Dendritic cell treated with granulocyte-macrophage colony-stimulating factor and Interleukin-4, amounts not matched to agents 40 ng/mL and 50 ng/mL, for 4 days (primary cell): ENCODE data around the gene TMX1.
"Not testable (repeated sequence)": the region's sequence is repeated elsewhere in the genome, so short reads cannot be mapped to it uniquely, and the experiment has no call there.

ENCODE experiments used
- H3K27ac Mint-ChIP-seq: one replicate; pipeline ENCODE4 v1.8.0; 2022; ENCODE audit warnings: mild to moderate bottlenecking, mixed read lengths
- H3K27me3 Mint-ChIP-seq: one replicate; pipeline ENCODE4 v1.8.0; 2022; ENCODE audit warnings: mild to moderate bottlenecking, mixed read lengths
- H3K36me3 Mint-ChIP-seq: one replicate; pipeline ENCODE4 v1.8.0; 2022; ENCODE audit warnings: low read depth, mixed read lengths
- H3K4me1 Mint-ChIP-seq: one replicate; pipeline ENCODE4 v1.8.0; 2022; ENCODE audit warnings: low read depth, mixed read lengths
- H3K4me3 Mint-ChIP-seq: one replicate; pipeline ENCODE4 v1.8.0; 2022; ENCODE audit warnings: mild to moderate bottlenecking, moderate library complexity, mixed read lengths
- H3K9me3 Mint-ChIP-seq: one replicate; pipeline ENCODE4 v1.8.0; 2022; ENCODE audit warnings: mixed read lengths
- intact Hi-C: fragments of 100-400 bp; cut with micrococcal nuclease; formaldehyde crosslinking; loops from one replicate; pipeline ENCODE4 v1.15.0; 2022

The TMX1 gene

GRCh38 chr14:51223463-51223862 lies 16.6 kb upstream of the TMX1 start:
- H3K4me1 Mint-ChIP-seq, H3K27me3 Mint-ChIP-seq, H3K27ac Mint-ChIP-seq, H3K9me3 Mint-ChIP-seq, intact Hi-C loops, H3K4me3 Mint-ChIP-seq, H3K36me3 Mint-ChIP-seq: not testable (repeated sequence)

DNA sequence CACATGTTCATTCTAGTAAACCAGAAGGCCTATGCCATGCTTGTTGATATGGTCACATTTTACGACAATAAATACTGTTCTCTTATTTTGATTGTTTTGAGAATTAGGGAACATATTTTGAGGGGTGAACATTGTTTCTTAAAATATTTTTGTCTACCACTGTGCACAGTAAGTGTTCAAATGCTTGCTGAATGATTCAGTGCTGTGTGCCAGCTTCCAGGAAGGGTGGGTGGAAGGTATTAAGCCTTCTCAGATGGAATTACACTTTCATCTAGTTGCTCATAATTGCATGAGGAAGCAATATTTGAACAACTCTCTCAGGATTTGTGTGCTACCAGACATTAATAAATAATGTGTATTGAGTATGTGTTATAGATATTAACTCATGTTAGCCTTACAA lies 15.5 kb upstream of the TMX1 start:
- Mint-ChIP-seq H3K4me1 (peaks cover 8% of the 10 kb centered on the region), H3K9me3 (no peaks in the 10 kb centered on the region), H3K4me3 (no peak overlapping the region), H3K36me3 (no peaks in the 10 kb centered on the region), H3K27ac (no peak overlapping the region), H3K27me3 (no peaks in the 10 kb centered on the region)
- intact Hi-C loops = no loop called here

GRCh38 chr14:51225751-51226150 lies 14.3 kb upstream of the TMX1 start:
- H3K9me3 Mint-ChIP-seq = no peaks in the 10 kb centered on the region

DNA sequence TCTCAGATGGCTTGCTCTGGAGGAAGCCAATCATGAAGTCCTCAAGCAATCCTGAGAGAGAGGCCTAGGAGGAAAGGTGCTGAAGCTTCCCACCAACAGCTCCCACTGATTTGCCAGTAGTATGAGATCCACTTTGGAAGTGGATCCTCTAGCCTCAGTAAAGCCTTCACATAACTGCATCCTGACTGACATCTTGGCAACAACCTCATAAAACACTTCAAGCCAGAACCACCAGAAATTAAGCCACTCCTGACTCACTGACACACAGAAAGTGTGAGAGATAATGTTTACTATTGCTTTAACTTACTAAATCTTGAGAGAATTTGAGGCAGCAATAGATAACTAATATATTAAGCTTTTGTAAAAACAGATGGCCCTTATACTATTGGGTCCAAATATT lies 11.7 kb upstream of the TMX1 start:
- Mint-ChIP-seq H3K9me3 (no peaks in the 10 kb centered on the region), H3K4me3 (no peak overlapping the region), H3K36me3 (no peaks in the 10 kb centered on the region), H3K27ac (no peak overlapping the region), H3K4me1 (peaks cover 5% of the 10 kb centered on the region), H3K27me3 (no peaks in the 10 kb centered on the region)
- intact Hi-C loops = no loop called here

More at GRCh38 chr14:51225751-51226150, 14.3 kb upstream of the TMX1 start:
- peaks cover 8% of the 10 kb centered on the region for H3K4me1 Mint-ChIP-seq
- H3K4me3 Mint-ChIP-seq = no peak overlapping the region
- H3K27me3 Mint-ChIP-seq = no peaks in the 10 kb centered on the region
- no peak overlapping the region for H3K27ac Mint-ChIP-seq
- intact Hi-C loops = no loop called here
- H3K36me3 Mint-ChIP-seq = no peaks in the 10 kb centered on the region

- Mint-ChIP-seq H3K27me3 (no peaks in the 10 kb centered on the region), H3K4me3 (no peak overlapping the region), H3K9me3 (no peaks in the 10 kb centered on the region), H3K36me3 (no peaks in the 10 kb centered on the region), H3K4me1 (peaks cover under 1% of the 10 kb centered on the region), H3K27ac (no peak overlapping the region)
- intact Hi-C loops = no loop called here
These were observed 11.2 kb upstream of the TMX1 start for GRCh38 chr14:51228890-51229289.

- H3K27me3 Mint-ChIP-seq = no peaks in the 10 kb centered on the region
- H3K4me3 Mint-ChIP-seq = no peak overlapping the region
- no peak overlapping the region for H3K27ac Mint-ChIP-seq
These were observed 3.7 kb upstream of the TMX1 start for GRCh38 chr14:51236314-51236713.

DNA sequence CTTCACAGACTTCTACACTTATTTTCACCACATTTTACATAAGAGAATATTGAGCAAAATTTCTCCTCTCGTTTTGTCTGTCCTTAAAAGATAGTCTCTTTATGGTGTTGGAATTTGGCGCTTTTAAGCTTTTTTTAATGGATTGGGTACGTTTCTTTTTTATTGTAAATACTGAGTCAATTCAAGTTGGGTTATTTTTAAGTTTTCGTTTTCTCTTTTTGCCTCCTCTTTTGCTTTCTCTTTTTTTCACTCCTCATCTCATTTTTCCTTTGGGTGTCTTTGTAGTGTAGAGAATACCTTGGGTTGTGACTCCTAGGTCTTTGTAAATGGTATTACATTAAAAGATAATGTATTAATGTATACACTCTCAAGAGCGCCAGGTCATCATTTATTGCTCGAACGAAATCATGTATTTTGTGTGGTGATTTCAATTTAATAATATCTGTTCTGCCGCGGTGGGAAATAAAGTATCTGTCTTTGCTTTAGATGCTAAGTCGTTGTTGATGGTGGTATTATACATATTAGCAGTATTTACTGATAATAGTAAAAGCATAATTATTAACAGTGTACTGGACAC lies 845 bp downstream of the TMX1 start:
- no peaks in the 10 kb centered on the region for H3K27me3 Mint-ChIP-seq
- H3K4me1 Mint-ChIP-seq = peaks cover 25% of the 10 kb centered on the region
- H3K9me3 Mint-ChIP-seq = no peaks in the 10 kb centered on the region
- no peak overlapping the region for H3K4me3 Mint-ChIP-seq
- no peak overlapping the region for H3K27ac Mint-ChIP-seq
- H3K36me3 Mint-ChIP-seq = peaks cover 15% of the 10 kb centered on the region
- intact Hi-C loops = loop anchor here (1.0 to 10.0 kb wide), 3 partner anchors 7 to 1656 kb away; partner anchors contain the start of genes PYGL and RPS29

More at GRCh38 chr14:51236314-51236713, 3.7 kb upstream of the TMX1 start:
- Mint-ChIP-seq H3K4me1 (peaks cover under 1% of the 10 kb centered on the region), H3K9me3 (no peaks in the 10 kb centered on the region), H3K36me3 (no peaks in the 10 kb centered on the region)
- intact Hi-C loops = no loop called here

GRCh38 chr14:51242545-51243490 lies 2.8 kb downstream of the TMX1 start:
- H3K36me3 Mint-ChIP-seq = peaks cover 27% of the 10 kb centered on the region
- H3K4me3 Mint-ChIP-seq = no peak overlapping the region
- H3K9me3 Mint-ChIP-seq = no peaks in the 10 kb centered on the region
- H3K27ac Mint-ChIP-seq = no peak overlapping the region
- peaks cover 38% of the 10 kb centered on the region for H3K4me1 Mint-ChIP-seq
- H3K27me3 Mint-ChIP-seq = no peaks in the 10 kb centered on the region
- intact Hi-C loops = loop anchor here (10.0 kb wide), 1 partner anchor 1658 kb away; the partner anchor contains the start of gene RPS29

DNA sequence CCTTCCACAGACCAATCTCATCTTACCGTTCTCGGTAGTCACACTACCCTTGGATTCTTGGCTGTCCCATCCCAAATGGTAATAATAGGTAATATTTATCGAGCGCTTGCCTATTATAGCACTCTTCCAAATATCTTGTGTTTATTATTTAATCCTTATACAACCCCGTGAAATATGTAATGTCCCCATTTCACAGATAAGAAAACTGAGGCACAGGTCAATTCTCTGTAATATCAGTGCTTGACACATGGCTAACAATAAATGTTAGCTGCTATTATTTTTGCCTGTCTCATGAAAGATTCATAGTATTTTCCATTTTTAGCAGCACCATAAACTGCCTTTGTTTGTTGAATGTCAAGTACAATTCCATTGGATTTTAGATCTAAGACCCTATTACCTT lies 4.5 kb downstream of the TMX1 start:
- Mint-ChIP-seq H3K4me1 (peaks cover 49% of the 10 kb centered on the region), H3K27me3 (no peaks in the 10 kb centered on the region), H3K36me3 (peaks cover 32% of the 10 kb centered on the region), H3K27ac (no peak overlapping the region), H3K4me3 (no peak overlapping the region), H3K9me3 (no peaks in the 10 kb centered on the region)
- intact Hi-C loops = loop anchor here (10.0 kb wide), 1 partner anchor 1660 kb away; the partner anchor contains the start of gene RPS29

DNA sequence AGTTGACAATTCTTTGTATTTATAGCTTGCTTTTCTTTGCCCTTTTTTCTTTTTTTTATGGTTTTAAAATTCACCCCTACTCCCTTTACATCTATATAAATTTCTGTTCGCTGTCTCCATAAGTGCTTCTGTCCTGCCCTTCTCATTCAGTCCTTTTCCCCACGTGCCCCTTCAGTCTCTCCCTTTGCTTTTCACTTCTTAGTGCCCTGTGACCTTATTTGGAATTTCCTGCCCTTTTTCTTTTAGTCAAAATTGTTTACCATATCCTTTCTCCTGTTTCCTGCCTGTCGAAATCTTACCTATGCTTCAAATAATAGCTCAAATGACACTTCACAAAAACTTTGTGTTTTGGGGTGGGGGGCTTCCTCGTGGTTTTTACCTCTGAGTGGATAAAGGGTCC lies 6.0 kb downstream of the TMX1 start:
- peaks cover 46% of the 10 kb centered on the region for H3K36me3 Mint-ChIP-seq
- peaks cover 49% of the 10 kb centered on the region for H3K4me1 Mint-ChIP-seq
- H3K27ac Mint-ChIP-seq = no peak overlapping the region
- no peaks in the 10 kb centered on the region for H3K27me3 Mint-ChIP-seq
- H3K9me3 Mint-ChIP-seq = no peaks in the 10 kb centered on the region
- no peak overlapping the region for H3K4me3 Mint-ChIP-seq
- intact Hi-C loops = loop anchor here (10.0 kb wide), 1 partner anchor 1661 kb away; the partner anchor contains the start of gene RPS29

- Mint-ChIP-seq H3K27me3 (no peaks in the 10 kb centered on the region), H3K27ac (peak overlapping the region; percentile 80), H3K36me3 (peaks cover 62% of the 10 kb centered on the region), H3K9me3 (no peaks in the 10 kb centered on the region), H3K4me1 (peaks cover 34% of the 10 kb centered on the region), H3K4me3 (no peak overlapping the region)
- intact Hi-C loops = loop anchor here (1.0 to 10.0 kb wide), 2 partner anchors 8 to 1664 kb away; partner anchors contain the start of genes RPS29 and TMX1
These were observed 8.3 kb downstream of the TMX1 start for GRCh38 chr14:51248016-51248987.

DNA sequence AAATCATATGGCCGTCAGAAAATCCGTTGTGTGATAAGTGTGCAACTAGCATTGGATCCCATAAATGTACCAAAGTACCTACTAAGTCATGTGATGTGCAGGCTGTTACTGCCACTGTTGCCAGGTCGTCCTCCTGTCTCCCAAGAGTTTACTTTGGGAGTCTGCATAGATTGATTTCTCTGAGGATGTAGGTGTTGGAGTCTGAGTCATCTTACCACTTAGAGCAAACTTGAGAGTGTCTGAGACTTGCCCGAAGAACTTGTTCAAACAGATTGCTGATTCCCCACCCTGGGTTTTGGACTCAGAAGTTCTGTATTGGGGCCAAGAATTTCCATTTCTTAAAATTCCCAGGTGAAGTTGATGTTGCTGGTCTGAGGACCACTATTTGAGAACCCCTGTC lies 11.4 kb downstream of the TMX1 start:
- no peaks in the 10 kb centered on the region for H3K27me3 Mint-ChIP-seq
- no peak overlapping the region for H3K27ac Mint-ChIP-seq
- H3K4me1 Mint-ChIP-seq = peaks cover 24% of the 10 kb centered on the region
- H3K9me3 Mint-ChIP-seq = no peaks in the 10 kb centered on the region
- H3K4me3 Mint-ChIP-seq = no peak overlapping the region
- peaks cover 54% of the 10 kb centered on the region for H3K36me3 Mint-ChIP-seq
- intact Hi-C loops = no loop called here

DNA sequence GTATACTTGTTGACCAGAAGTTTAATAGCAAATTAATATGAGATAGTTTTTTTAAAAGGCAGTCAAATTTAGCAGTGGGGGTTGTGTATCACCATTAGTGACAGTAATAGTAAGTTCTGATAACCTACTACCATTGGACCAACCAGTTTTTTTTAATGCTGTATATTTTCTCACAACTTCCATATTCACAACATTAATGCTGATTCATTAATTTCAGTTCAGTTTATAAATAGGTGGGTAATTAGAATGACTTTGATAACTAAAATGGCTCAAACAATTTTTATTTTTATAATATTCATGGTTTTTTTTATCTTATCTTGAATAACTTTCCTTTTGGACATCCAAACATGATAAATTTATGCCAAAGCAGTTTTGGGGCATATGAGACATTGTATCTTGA lies 13.8 kb downstream of the TMX1 start:
- Mint-ChIP-seq H3K27me3 (no peaks in the 10 kb centered on the region), H3K36me3 (peaks cover 68% of the 10 kb centered on the region), H3K4me1 (peaks cover 8% of the 10 kb centered on the region), H3K4me3 (no peak overlapping the region), H3K27ac (peak overlapping the region; percentile 44), H3K9me3 (peaks cover 8% of the 10 kb centered on the region)
- intact Hi-C loops = no loop called here
